SK-N-SH treated with all-trans-retinoic acid at 6 μM for 48 hours (cell line): ENCODE data around the gene SEC11A.

Experiments used
- TF ChIP-seq, protein P1 (sequence below): fragments of 250-450 bp; sonication (Bioruptor Pico); IDR thresholded peaks from 2 replicates; pipeline ENCODE4 v1.8.0; 2020; ENCODE audit warnings: mild to moderate bottlenecking, moderate library complexity, borderline replicate concordance
- TF ChIP-seq, protein P2 (sequence below): fragments of 250-450 bp; sonication (Bioruptor Pico); IDR thresholded peaks from 2 replicates; pipeline ENCODE4 v1.5.1; 2020; ENCODE audit warnings: low read depth, mild to moderate bottlenecking, moderate library complexity

DNA sequence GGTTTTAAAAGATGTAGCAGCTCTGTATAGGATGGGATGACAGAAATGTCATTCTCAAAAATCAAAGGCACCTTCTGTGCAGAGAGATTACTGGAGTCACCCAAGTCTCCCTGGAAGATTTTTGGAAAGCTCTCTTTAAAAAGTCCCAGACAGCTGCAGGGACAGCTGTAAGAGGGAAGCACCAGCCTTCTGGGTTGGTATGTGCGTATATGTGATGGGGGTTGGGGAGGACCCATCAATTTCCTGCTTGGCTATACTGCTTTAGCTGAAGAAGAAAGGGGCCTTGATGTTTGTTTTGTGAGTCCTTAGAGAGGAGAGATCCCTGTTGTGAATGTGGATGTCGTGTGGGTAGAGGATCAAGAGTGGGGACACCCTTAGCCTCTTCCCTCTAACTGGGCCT, 5.4 kb upstream of the SEC11A start:
- TF ChIP-seq, protein P1, sequence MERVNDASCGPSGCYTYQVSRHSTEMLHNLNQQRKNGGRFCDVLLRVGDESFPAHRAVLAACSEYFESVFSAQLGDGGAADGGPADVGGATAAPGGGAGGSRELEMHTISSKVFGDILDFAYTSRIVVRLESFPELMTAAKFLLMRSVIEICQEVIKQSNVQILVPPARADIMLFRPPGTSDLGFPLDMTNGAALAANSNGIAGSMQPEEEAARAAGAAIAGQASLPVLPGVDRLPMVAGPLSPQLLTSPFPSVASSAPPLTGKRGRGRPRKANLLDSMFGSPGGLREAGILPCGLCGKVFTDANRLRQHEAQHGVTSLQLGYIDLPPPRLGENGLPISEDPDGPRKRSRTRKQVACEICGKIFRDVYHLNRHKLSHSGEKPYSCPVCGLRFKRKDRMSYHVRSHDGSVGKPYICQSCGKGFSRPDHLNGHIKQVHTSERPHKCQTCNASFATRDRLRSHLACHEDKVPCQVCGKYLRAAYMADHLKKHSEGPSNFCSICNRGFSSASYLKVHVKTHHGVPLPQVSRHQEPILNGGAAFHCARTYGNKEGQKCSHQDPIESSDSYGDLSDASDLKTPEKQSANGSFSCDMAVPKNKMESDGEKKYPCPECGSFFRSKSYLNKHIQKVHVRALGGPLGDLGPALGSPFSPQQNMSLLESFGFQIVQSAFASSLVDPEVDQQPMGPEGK (CRISPR knock-in tag) = no peak
- TF ChIP-seq, protein P2, sequence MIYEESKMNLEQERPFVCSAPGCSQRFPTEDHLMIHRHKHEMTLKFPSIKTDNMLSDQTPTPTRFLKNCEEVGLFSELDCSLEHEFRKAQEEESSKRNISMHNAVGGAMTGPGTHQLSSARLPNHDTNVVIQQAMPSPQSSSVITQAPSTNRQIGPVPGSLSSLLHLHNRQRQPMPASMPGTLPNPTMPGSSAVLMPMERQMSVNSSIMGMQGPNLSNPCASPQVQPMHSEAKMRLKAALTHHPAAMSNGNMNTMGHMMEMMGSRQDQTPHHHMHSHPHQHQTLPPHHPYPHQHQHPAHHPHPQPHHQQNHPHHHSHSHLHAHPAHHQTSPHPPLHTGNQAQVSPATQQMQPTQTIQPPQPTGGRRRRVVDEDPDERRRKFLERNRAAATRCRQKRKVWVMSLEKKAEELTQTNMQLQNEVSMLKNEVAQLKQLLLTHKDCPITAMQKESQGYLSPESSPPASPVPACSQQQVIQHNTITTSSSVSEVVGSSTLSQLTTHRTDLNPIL (CRISPR knock-in tag) = no peak
